Right lobe of liver (tissue), 4 donors: ENCODE measurements around the gene CACNA1C.

Source experiments
- POLR2A ChIP-seq: fragments of 450-650 bp; IDR thresholded peaks from one replicate; pipeline ENCODE4 v1.6.1; 2017; ENCODE audit warnings: antibody characterized with exemption, mild to moderate bottlenecking
- TF ChIP-seq, protein P1 (sequence below), 4 donors: fragments of 200-600 bp in 3 of 4; fragments of 450-650 bp in 1 of 4; IDR thresholded peaks; one replicate each; pipeline versions ENCODE4 v1.5.1 to v1.8.0; 2016 to 2022; ENCODE audit warnings: antibody characterized with exemption in 4 of 4, mild to moderate bottlenecking in 2 of 4
- donor health status: DM: no; HTN: no; CAD: no.
- donor health status: DM: no; HTN: no; CAD: no.
- donor health status: DM: no; HTN: yes; CAD: no.

DNA sequence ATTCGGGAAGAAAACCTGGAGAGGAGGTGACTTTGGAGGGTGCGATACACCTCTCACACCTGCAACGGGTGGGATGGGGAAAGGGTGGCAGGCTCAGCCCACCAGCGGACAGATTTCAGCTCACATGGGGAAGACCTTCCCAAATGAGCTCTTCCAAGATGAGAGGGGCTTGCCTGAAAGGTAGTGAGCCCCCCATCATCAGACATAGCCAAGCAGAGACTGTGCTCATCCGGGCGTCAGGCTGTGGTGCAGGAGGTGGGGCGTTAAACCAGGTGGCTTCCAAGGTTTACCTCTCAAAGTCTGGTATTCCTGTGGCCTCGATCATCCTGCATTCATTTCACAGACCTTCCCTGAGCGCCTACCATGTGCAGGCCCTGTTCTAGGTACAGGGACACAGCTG is 636.6 kb downstream of the CACNA1C start:
- TF ChIP-seq POLR2A = no peak
- TF ChIP-seq, protein P1, sequence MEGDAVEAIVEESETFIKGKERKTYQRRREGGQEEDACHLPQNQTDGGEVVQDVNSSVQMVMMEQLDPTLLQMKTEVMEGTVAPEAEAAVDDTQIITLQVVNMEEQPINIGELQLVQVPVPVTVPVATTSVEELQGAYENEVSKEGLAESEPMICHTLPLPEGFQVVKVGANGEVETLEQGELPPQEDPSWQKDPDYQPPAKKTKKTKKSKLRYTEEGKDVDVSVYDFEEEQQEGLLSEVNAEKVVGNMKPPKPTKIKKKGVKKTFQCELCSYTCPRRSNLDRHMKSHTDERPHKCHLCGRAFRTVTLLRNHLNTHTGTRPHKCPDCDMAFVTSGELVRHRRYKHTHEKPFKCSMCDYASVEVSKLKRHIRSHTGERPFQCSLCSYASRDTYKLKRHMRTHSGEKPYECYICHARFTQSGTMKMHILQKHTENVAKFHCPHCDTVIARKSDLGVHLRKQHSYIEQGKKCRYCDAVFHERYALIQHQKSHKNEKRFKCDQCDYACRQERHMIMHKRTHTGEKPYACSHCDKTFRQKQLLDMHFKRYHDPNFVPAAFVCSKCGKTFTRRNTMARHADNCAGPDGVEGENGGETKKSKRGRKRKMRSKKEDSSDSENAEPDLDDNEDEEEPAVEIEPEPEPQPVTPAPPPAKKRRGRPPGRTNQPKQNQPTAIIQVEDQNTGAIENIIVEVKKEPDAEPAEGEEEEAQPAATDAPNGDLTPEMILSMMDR (IDR thresholded peaks at IDR 0.05) = no peak
